ENCODE data around the gene ATXN2. TPM values are rescaled to one million over a fixed set of nuclear protein-coding genes. Genes with fewer than 3 reads are reported as not detected.

The ATXN2 gene
- total RNA-seq, 2 experiments from 2014 or later = 44.2 to 47.9 TPM

- no peak for DNase-seq
- no peaks in the 10 kb centered on the region for H3K9me3 Mint-ChIP-seq (ENCODE audit: low read depth)
- peaks cover 28% of the 10 kb centered on the region for H3K36me3 Mint-ChIP-seq (ENCODE audit: low read depth)
- no peak overlapping the region for H3K27ac Mint-ChIP-seq
- intact Hi-C loops (cut with DNase I, micrococcal nuclease) = no loop called here
- POLR2A ChIA-PET = no interaction called here
- H3K4me3 Mint-ChIP-seq = no peak overlapping the region
- H3K4me1 Mint-ChIP-seq = peaks cover 87% of the 10 kb centered on the region
- CTCF ChIA-PET = interaction anchor here (0.9 to 24.4 kb wide), 2 partner anchors 21 to 38 kb away, joined by 3 to 890 read pairs; partner anchors contain the start of gene SH2B3
- no peaks in the 10 kb centered on the region for H3K27me3 Mint-ChIP-seq
- no peak for ATAC-seq
These were observed 158.5 kb downstream of the ATXN2 start for GRCh38 chr12:111440631-111441030.

GRCh38 chr12:111440152-111440551 lies 159.0 kb downstream of the ATXN2 start:
- Mint-ChIP-seq H3K4me3 (no peak overlapping the region), H3K4me1 (peaks cover 87% of the 10 kb centered on the region), H3K36me3 (ENCODE audit: low read depth) (peaks cover 28% of the 10 kb centered on the region), H3K27ac (no peak overlapping the region), H3K27me3 (no peaks in the 10 kb centered on the region), H3K9me3 (ENCODE audit: low read depth) (no peaks in the 10 kb centered on the region)
- intact Hi-C loops (cut with DNase I, micrococcal nuclease) = no loop called here
- peak; percentile 1 for DNase-seq
- ATAC-seq = no peak
- CTCF ChIA-PET = interaction anchor here (0.5 to 24.4 kb wide), 5 partner anchors 12 to 234 kb away, joined by 3 to 890 read pairs (median 5); partner anchors contain the start of gene SH2B3
- POLR2A ChIA-PET = no interaction called here

GRCh38 chr12:111439657-111440151 lies 159.4 kb downstream of the ATXN2 start:
- ChIA-PET CTCF (interaction anchor here (0.5 to 4.5 kb wide), 5 partner anchors 12 to 234 kb away, joined by 3 to 20 read pairs (median 3); no protein-coding TSS in a partner anchor), POLR2A (no interaction called here)
- no peak for ATAC-seq
- H3K4me1 Mint-ChIP-seq = peaks cover 87% of the 10 kb centered on the region
- peak; percentile 3 for DNase-seq
- no peak overlapping the region for H3K4me3 Mint-ChIP-seq
- H3K9me3 Mint-ChIP-seq (ENCODE audit: low read depth) = no peaks in the 10 kb centered on the region
- H3K27me3 Mint-ChIP-seq = no peaks in the 10 kb centered on the region
- H3K36me3 Mint-ChIP-seq (ENCODE audit: low read depth) = peaks cover 24% of the 10 kb centered on the region
- intact Hi-C loops (cut with DNase I, micrococcal nuclease) = no loop called here
- no peak overlapping the region for H3K27ac Mint-ChIP-seq

DNA sequence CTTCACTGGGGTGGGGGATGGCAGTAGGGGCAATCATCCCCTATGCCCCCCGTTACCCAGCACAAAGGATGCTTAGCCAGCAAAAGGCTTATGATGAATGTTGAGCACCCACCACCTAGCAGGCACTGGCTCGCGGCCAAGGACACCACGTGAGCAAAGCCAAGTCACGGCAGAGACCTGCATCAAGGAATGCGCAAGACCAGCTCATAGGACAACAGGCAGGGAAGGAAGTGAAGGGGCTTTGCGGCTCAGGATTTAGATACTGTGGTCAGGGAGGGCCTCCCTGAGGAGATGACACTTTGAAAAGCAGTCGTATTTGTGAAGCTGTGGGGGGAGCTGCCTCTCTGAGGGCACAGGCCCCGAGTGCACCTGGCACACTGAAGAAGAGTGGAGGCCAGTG lies 160.6 kb downstream of the ATXN2 start:
- Mint-ChIP-seq H3K4me3 (no peak overlapping the region), H3K9me3 (ENCODE audit: low read depth) (no peaks in the 10 kb centered on the region), H3K4me1 (peaks cover 87% of the 10 kb centered on the region), H3K36me3 (ENCODE audit: low read depth) (peaks cover 23% of the 10 kb centered on the region), H3K27ac (peak overlapping the region; percentile 28), H3K27me3 (no peaks in the 10 kb centered on the region)
- intact Hi-C loops (cut with DNase I, micrococcal nuclease) = no loop called here
- ATAC-seq = no peak
- DNase-seq = peak; percentile 72
- ChIA-PET POLR2A (no interaction called here), CTCF (interaction anchor here (1.4 to 4.5 kb wide), 3 partner anchors 13 to 42 kb away, joined by 3 to 20 read pairs (median 8); no protein-coding TSS in a partner anchor)

GRCh38 chr12:111437816-111438454 lies 161.2 kb downstream of the ATXN2 start:
- H3K4me1 Mint-ChIP-seq = peaks cover 86% of the 10 kb centered on the region

DNA sequence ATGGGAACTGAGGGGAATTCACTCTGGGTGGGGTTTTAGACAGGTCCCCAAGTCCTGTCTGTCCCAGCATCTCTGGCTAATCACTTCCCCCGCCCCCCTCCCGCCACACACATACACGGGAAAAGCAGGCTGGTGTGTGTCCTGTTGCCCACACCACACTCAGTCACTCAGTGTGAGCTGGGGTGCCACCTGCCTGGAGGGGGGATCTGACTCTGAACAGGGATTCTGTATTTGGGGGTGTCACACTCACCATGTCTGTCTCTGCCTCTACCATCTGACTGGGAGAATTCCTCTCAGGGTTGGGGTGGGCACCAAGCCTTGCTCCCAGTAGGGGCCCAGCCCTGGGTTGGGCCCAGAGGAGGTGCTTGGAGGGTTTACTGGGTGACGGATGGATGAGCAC lies 162.3 kb downstream of the ATXN2 start:
- POLR2A ChIA-PET = interaction anchor here (0.7 kb wide), 1 partner anchor 9 kb away, joined by 8 read pairs; no protein-coding TSS in a partner anchor
- CTCF ChIA-PET = interaction anchor here (4.5 kb wide), 1 partner anchor 40 kb away, joined by 20 read pairs; no protein-coding TSS in a partner anchor
- no peaks in the 10 kb centered on the region for H3K9me3 Mint-ChIP-seq (ENCODE audit: low read depth)

More at GRCh38 chr12:111437816-111438454, 161.2 kb downstream of the ATXN2 start:
- Mint-ChIP-seq H3K9me3 (ENCODE audit: low read depth) (no peaks in the 10 kb centered on the region), H3K27ac (peak overlapping the region; percentile 6), H3K27me3 (no peaks in the 10 kb centered on the region), H3K4me3 (no peak overlapping the region), H3K36me3 (ENCODE audit: low read depth) (peaks cover 22% of the 10 kb centered on the region)
- CTCF ChIA-PET = interaction anchor here (1.4 to 4.5 kb wide), 3 partner anchors 14 to 41 kb away, joined by 3 to 20 read pairs (median 8); no protein-coding TSS in a partner anchor
- POLR2A ChIA-PET = no interaction called here
- intact Hi-C loops (cut with DNase I, micrococcal nuclease) = no loop called here
- ATAC-seq (no peak), DNase-seq (no peak)

DNA sequence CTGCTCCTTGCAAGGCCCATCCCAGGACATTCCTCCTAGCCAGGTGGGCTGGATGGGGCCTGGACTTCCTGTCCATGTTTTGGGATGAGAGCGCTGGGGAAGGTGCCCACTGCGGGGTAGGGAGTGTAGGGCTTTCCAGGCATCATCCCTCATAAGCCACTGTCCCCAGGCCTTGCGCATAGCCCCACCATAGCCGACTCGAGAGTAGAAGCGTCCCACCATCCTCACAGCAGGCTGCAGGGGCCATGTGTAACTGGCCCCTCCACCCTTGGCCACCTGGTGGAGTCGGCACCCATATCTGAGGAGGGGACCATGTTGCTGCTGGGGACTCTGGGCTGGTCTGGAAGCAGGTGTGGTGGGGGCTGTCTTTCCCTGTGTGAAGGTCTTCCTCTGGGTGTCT lies 162.8 kb downstream of the ATXN2 start:
- Mint-ChIP-seq H3K36me3 (ENCODE audit: low read depth) (peaks cover 26% of the 10 kb centered on the region), H3K4me3 (no peak overlapping the region), H3K4me1 (peaks cover 90% of the 10 kb centered on the region), H3K27ac (peak overlapping the region; percentile 81), H3K27me3 (no peaks in the 10 kb centered on the region), H3K9me3 (ENCODE audit: low read depth) (no peaks in the 10 kb centered on the region)
- ChIA-PET CTCF (interaction anchor here (2.1 to 4.5 kb wide), 3 partner anchors 15 to 39 kb away, joined by 6 to 24 read pairs (median 20); no protein-coding TSS in a partner anchor), POLR2A (interaction anchor here (2.0 kb wide), 1 partner anchor 8 kb away, joined by 17 read pairs; no protein-coding TSS in a partner anchor)
- intact Hi-C loops (cut with DNase I, micrococcal nuclease) = no loop called here
- no peak for DNase-seq
- ATAC-seq = no peak

More for the DNA sequence above, 162.3 kb downstream of the ATXN2 start:
- ATAC-seq (no peak), DNase-seq (no peak)
- Mint-ChIP-seq H3K36me3 (ENCODE audit: low read depth) (peaks cover 26% of the 10 kb centered on the region), H3K27ac (peak overlapping the region; percentile 44), H3K4me3 (no peak overlapping the region), H3K27me3 (no peaks in the 10 kb centered on the region), H3K4me1 (peaks cover 89% of the 10 kb centered on the region)
- intact Hi-C loops (cut with DNase I, micrococcal nuclease) = no loop called here

- no peak for ATAC-seq
- ChIA-PET CTCF (interaction anchor here (1.6 to 4.5 kb wide), 7 partner anchors 8 to 40 kb away, joined by 6 to 24 read pairs (median 10); partner anchors contain the start of gene SH2B3), POLR2A (interaction anchor here (1.0 to 2.0 kb wide), 5 partner anchors 8 to 39 kb away, joined by 3 to 17 read pairs (median 7); no protein-coding TSS in a partner anchor)
- Mint-ChIP-seq H3K27ac (peak overlapping the region; percentile 81), H3K27me3 (no peaks in the 10 kb centered on the region), H3K4me1 (peaks cover 88% of the 10 kb centered on the region), H3K36me3 (ENCODE audit: low read depth) (peaks cover 26% of the 10 kb centered on the region), H3K9me3 (ENCODE audit: low read depth) (no peaks in the 10 kb centered on the region), H3K4me3 (peak overlapping the region; percentile 35)
- peak; percentile 36 for DNase-seq
- intact Hi-C loops (cut with DNase I, micrococcal nuclease) = loop anchor here (1.0 kb wide), 3 partner anchors 8 to 31 kb away; no protein-coding TSS in a partner anchor
These were observed 163.4 kb downstream of the ATXN2 start for GRCh38 chr12:111435661-111436201.

GRCh38 chr12:111434680-111435338 lies 164.3 kb downstream of the ATXN2 start:
- H3K27ac Mint-ChIP-seq = peak overlapping the region; percentile 81
- ATAC-seq (peak; percentile 80), DNase-seq (peak; percentile 88)
- peaks cover 28% of the 10 kb centered on the region for H3K36me3 Mint-ChIP-seq (ENCODE audit: low read depth)
- H3K9me3 Mint-ChIP-seq (ENCODE audit: low read depth) = no peaks in the 10 kb centered on the region
- H3K27me3 Mint-ChIP-seq = no peaks in the 10 kb centered on the region
- H3K4me1 Mint-ChIP-seq = peaks cover 89% of the 10 kb centered on the region
- POLR2A ChIA-PET = interaction anchor here (0.9 to 2.0 kb wide), 7 partner anchors 9 to 38 kb away, joined by 3 to 17 read pairs (median 5); no protein-coding TSS in a partner anchor
- H3K4me3 Mint-ChIP-seq = peak overlapping the region; percentile 35
- intact Hi-C loops (cut with DNase I, micrococcal nuclease) = loop anchor here (1.0 kb wide), 4 partner anchors 8 to 31 kb away; partner anchors contain the start of gene SH2B3 (in 1 of the 2)
- CTCF ChIA-PET = interaction anchor here (0.7 to 3.1 kb wide), 9 partner anchors 9 to 406 kb away, joined by 3 to 24 read pairs (median 7); partner anchors contain the start of gene SH2B3

- Mint-ChIP-seq H3K4me3 (peak overlapping the region; percentile 35), H3K9me3 (ENCODE audit: low read depth) (no peaks in the 10 kb centered on the region), H3K27ac (peak overlapping the region; percentile 81), H3K36me3 (ENCODE audit: low read depth) (peaks cover 28% of the 10 kb centered on the region), H3K4me1 (peaks cover 95% of the 10 kb centered on the region), H3K27me3 (no peaks in the 10 kb centered on the region)
- ChIA-PET CTCF (interaction anchor here (0.7 to 3.1 kb wide), 9 partner anchors 10 to 406 kb away, joined by 3 to 24 read pairs (median 7); partner anchors contain the start of gene SH2B3), POLR2A (interaction anchor here (1.1 to 2.0 kb wide), 4 partner anchors 10 to 29 kb away, joined by 5 to 17 read pairs (median 7); no protein-coding TSS in a partner anchor)
- ATAC-seq = no peak
- DNase-seq = no peak
- intact Hi-C loops (cut with DNase I, micrococcal nuclease) = loop anchor here in 1 of 2 experiments (1.0 kb wide), 1 partner anchor 29 kb away; the partner anchor contains the start of gene SH2B3
These were observed 165.1 kb downstream of the ATXN2 start for GRCh38 chr12:111434049-111434448.
